ENCODE measurements around the gene OR1J4. TPM values are rescaled to one million over a fixed set of nuclear protein-coding genes. Genes with fewer than 3 reads are reported as not detected.

The OR1J4 gene
- total RNA-seq, 1 experiment from 2014 or later = not detected

DNA sequence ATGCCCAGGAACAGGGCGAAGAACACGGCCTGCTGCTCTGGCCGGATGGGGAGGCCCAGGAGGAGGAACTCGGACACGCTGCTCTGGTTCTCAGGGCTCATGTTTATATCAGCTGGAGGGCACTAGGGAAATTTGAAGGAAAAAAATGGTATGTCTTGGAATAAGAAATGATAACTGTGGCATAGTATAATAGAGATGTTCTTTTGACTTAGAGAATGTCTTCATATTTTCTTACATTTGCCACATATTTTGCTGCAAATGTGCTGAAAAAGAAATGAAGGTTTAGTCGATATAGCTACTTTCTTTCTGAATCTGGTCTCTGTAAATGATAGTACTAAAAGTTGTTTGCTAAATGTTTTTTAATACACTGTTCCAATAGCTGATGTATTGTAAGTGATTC is 41.1 kb upstream of the OR1J4 start, which contains the start of gene OR1J1 (continued):
- TF ChIP-seq JUN (CRISPR knock-in tag; IDR thresholded peaks at IDR 0.05) (no peak), ATF1 (CRISPR knock-in tag; IDR thresholded peaks at IDR 0.05) (no peak), TP53 (CRISPR knock-in tag; IDR thresholded peaks at IDR 0.05) (no peak), CBFB (CRISPR knock-in tag; IDR thresholded peaks at IDR 0.05; ENCODE audit: low read depth) (no peak), GRHL2 (CRISPR knock-in tag; IDR thresholded peaks at IDR 0.05; ENCODE audit: insufficient replicate concordance, severe bottlenecking) (no peak), ZNF423 (CRISPR knock-in tag; IDR thresholded peaks at IDR 0.05) (no peak), KAT7 (CRISPR knock-in tag; IDR thresholded peaks at IDR 0.05; ENCODE audit: borderline replicate concordance) (no peak), OVOL2 (CRISPR knock-in tag; IDR thresholded peaks at IDR 0.05; ENCODE audit: borderline replicate concordance) (no peak)
- TF ChIP-seq, protein P1, sequence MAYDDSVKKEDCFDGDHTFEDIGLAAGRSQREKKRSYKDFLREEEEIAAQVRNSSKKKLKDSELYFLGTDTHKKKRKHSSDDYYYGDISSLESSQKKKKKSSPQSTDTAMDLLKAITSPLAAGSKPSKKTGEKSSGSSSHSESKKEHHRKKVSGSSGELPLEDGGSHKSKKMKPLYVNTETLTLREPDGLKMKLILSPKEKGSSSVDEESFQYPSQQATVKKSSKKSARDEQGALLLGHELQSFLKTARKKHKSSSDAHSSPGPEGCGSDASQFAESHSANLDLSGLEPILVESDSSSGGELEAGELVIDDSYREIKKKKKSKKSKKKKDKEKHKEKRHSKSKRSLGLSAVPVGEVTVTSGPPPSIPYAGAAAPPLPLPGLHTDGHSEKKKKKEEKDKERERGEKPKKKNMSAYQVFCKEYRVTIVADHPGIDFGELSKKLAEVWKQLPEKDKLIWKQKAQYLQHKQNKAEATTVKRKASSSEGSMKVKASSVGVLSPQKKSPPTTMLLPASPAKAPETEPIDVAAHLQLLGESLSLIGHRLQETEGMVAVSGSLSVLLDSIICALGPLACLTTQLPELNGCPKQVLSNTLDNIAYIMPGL (CRISPR knock-in tag; IDR thresholded peaks at IDR 0.05) = no peak
- TF ChIP-seq, protein P2, sequence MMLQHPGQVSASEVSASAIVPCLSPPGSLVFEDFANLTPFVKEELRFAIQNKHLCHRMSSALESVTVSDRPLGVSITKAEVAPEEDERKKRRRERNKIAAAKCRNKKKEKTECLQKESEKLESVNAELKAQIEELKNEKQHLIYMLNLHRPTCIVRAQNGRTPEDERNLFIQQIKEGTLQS (CRISPR knock-in tag; conservative IDR thresholded peaks at IDR 0.05) = no peak
- TF ChIP-seq, protein P3, sequence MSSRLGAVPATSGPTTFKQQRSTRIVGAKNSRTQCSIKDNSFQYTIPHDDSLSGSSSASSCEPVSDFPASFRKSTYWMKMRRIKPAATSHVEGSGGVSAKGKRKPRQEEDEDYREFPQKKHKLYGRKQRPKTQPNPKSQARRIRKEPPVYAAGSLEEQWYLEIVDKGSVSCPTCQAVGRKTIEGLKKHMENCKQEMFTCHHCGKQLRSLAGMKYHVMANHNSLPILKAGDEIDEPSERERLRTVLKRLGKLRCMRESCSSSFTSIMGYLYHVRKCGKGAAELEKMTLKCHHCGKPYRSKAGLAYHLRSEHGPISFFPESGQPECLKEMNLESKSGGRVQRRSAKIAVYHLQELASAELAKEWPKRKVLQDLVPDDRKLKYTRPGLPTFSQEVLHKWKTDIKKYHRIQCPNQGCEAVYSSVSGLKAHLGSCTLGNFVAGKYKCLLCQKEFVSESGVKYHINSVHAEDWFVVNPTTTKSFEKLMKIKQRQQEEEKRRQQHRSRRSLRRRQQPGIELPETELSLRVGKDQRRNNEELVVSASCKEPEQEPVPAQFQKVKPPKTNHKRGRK (CRISPR knock-in tag; IDR thresholded peaks at IDR 0.05; ENCODE audit: borderline replicate concordance) = no peak

DNA sequence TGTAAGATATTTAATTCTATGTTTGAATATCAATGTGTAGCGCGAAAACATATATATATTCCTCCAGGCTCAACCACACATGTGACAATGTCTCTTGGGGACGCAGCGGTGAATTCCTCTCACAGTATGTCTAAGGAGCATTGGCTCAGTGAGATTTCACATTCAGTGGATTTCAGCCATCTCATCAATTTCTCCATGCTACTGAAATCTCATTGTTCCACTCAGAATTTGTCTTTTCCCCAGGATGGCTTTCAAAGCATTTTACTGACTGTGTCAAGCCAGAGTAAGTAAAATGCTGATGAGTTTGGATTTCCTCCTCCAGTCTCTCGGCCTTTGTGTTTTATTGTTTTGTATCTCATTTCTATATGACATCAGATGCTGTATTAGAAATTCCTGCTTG is 39.9 kb upstream of the OR1J4 start:
- Mint-ChIP-seq H3K9me3 (peaks cover 82% of the 10 kb centered on the region), H3K4me3 (no peak overlapping the region), H3K27ac (no peak overlapping the region), H3K27me3 (ENCODE audit: low read depth) (peaks cover 23% of the 10 kb centered on the region), H3K36me3 (peaks cover 25% of the 10 kb centered on the region), H3K4me1 (no peaks in the 10 kb centered on the region)
- no peak for ATAC-seq
- TF ChIP-seq MXD4 (CRISPR knock-in tag; IDR thresholded peaks at IDR 0.05; ENCODE audit: borderline replicate concordance) (no peak), RORB (CRISPR knock-in tag; IDR thresholded peaks at IDR 0.05) (no peak), EMX1 (CRISPR knock-in tag; IDR thresholded peaks at IDR 0.05) (no peak), NR2C2 (CRISPR knock-in tag; IDR thresholded peaks at IDR 0.05) (no peak)
- TF ChIP-seq, protein P4, sequence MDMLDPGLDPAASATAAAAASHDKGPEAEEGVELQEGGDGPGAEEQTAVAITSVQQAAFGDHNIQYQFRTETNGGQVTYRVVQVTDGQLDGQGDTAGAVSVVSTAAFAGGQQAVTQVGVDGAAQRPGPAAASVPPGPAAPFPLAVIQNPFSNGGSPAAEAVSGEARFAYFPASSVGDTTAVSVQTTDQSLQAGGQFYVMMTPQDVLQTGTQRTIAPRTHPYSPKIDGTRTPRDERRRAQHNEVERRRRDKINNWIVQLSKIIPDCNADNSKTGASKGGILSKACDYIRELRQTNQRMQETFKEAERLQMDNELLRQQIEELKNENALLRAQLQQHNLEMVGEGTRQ (CRISPR knock-in tag; IDR thresholded peaks at IDR 0.05) = no peak
- TF ChIP-seq, protein P5, sequence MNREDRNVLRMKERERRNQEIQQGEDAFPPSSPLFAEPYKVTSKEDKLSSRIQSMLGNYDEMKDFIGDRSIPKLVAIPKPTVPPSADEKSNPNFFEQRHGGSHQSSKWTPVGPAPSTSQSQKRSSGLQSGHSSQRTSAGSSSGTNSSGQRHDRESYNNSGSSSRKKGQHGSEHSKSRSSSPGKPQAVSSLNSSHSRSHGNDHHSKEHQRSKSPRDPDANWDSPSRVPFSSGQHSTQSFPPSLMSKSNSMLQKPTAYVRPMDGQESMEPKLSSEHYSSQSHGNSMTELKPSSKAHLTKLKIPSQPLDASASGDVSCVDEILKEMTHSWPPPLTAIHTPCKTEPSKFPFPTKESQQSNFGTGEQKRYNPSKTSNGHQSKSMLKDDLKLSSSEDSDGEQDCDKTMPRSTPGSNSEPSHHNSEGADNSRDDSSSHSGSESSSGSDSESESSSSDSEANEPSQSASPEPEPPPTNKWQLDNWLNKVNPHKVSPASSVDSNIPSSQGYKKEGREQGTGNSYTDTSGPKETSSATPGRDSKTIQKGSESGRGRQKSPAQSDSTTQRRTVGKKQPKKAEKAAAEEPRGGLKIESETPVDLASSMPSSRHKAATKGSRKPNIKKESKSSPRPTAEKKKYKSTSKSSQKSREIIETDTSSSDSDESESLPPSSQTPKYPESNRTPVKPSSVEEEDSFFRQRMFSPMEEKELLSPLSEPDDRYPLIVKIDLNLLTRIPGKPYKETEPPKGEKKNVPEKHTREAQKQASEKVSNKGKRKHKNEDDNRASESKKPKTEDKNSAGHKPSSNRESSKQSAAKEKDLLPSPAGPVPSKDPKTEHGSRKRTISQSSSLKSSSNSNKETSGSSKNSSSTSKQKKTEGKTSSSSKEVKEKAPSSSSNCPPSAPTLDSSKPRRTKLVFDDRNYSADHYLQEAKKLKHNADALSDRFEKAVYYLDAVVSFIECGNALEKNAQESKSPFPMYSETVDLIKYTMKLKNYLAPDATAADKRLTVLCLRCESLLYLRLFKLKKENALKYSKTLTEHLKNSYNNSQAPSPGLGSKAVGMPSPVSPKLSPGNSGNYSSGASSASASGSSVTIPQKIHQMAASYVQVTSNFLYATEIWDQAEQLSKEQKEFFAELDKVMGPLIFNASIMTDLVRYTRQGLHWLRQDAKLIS (CRISPR knock-in tag; IDR thresholded peaks at IDR 0.05; ENCODE audit: borderline replicate concordance) = no peak
- DNase-seq (ENCODE audit: low spot score) = no peak
- CTCF ChIA-PET = no interaction called here
- POLR2A ChIA-PET = no interaction called here
